ENCODE data around the gene KCNA2.
A peak's percentile ranks its signal among the peaks of the same experiment; 100 is the strongest.

KCNA2 gene

DNA sequence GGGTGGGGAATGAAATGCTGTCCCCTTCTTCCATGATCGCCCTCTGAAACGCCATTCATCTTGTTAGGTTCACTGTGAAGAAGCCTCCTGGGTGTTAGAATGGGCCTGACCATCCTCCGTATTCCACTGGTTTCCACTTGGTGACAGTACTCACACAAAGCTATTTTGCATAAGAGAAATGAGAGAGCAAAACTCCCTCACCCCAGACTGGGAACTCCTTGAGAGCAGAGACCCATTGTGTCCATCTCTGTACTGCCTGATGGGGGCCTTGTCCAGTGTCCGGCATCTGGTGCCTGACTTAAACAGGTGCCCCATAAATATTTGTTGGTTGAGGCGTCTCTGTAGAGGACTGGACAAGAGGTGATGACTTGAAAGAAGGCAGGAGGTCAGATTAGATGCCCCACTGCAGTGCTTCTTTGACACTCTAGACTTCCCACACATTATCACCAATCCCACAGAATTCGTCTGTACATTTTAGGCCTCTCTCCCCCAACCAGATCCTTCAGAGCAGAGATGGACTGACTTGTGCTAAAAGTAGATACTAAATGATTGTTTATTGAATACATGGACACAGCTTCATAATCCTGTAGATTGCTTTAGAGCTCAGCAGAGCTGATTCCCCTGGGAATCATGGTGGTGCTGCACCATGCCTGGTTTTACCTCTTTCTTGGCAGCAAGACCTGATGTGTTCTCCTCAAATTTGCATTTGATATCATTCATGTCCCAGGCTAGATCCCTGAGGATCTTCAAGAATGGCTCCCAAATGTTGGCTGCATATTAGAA, 22.4 kb upstream of the KCNA2 start:
- DNase-seq = no peak

- DNase-seq = no peak
Measured at GRCh38 chr1:110627764-110628163, 21.6 kb upstream of the KCNA2 start.

DNA sequence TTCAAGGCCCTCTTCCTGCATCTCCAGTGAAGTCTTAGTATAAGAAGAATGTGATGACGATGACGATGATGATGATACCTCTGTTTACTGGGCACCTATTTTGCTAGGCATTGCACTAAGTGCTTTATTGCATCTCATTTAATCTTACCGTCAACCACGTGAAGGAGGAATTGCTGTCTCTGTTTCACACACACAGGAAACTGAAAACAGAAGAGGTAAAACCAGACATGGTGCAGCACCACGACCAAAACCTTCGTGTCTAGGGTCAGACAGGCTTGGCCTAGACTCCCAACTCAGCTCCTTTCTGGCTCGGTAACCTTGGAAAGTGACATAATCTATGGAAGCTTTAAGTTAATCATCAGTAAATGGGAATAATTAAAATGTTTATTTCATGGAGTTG, 20.7 kb upstream of the KCNA2 start:
- no peak for DNase-seq

GRCh38 chr1:110620686-110621085, 14.5 kb upstream of the KCNA2 start:
- no peak for DNase-seq

- no peak for DNase-seq
Measured at GRCh38 chr1:110620250-110620615, 14.1 kb upstream of the KCNA2 start.

- peak; percentile 64 for DNase-seq
Measured at GRCh38 chr1:110619412-110620249, 13.5 kb upstream of the KCNA2 start.

DNA sequence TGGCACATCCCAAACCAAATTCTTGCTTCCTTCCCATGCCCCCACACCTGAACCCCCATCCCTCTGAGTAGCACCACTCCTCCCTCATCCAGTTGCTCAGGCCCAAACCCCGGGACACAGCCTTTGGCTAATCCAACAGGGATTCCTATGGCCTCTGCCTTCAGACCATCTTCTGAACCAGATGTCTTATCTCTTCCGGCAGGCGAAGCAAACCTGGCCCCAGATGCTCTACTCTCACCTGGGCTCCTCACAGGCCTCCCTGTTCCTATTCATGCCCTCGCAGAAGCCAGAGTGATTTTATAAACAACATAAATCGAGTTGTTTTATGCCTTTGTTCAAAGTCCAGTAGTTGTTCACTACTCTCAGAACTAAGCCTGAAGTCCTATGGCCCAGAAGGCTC, 12.5 kb upstream of the KCNA2 start:
- no peak for DNase-seq

- no peak for DNase-seq
Measured at GRCh38 chr1:110617589-110617988, 11.4 kb upstream of the KCNA2 start.

- no peak for DNase-seq
Measured at GRCh38 chr1:110617116-110617515, 11.0 kb upstream of the KCNA2 start.

GRCh38 chr1:110616587-110616986, 10.4 kb upstream of the KCNA2 start:
- DNase-seq = peak; percentile 71

DNA sequence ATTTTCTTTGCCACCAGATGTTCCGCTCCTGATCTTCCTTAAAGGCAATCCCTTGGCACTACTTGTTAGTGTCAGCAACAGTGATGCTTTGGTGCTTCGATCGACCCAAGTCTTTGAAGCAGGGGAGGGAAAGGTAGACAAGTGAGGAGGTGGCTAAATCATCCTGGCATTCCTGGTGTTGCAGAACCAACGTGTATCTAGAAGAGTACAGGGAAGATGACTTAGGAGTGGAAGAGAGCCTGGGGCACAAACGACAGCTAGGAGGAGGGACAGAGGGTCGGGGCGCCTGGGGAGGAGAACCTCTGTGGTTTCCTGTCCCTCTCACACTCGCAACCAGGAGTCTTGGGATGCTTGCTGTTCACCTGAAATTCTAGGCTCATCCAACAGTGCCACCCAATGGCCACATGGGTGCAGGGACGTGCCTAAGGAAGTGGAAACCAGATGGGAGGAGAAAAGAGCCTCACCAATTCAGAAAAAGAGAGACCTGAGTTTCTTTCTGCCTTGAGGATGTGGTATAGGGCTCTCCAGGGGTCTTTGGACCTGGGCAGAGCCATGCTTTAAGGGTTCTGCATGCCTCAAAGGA, 9.5 kb upstream of the KCNA2 start:
- peak; percentile 67 for DNase-seq

DNA sequence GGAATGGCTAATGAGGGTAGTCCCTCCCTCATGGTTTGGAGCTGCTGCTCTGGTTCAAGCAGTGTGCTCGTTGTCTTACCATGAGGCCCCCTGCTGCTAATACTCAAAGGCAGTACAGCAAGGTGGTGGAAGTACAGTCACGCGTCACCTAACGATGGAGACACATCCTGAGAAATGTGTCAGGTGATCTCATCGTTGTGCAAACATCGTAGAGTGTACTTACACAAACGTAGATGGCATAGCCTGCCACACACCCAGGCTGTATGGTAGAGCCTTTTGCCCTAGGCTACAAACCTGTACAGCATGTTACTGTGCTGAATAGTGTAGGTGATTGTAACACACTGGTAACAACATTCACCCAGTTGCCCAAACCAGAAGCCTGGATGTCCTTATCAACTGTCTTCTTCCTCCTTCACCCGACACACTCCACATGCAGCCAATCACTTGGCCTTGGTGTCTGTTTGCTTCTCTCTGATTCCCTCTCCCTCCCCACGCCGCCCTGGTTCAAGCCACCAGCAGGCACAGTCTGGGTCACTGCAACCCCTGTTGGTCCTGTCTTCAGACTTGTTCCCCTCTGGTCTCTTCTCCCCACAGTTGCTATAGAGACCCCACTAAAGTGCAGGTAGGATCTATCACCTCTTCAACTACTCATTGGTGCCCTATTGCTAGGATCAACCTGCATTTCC, 6.0 kb upstream of the KCNA2 start:
- peak; percentile 88 for DNase-seq

DNA sequence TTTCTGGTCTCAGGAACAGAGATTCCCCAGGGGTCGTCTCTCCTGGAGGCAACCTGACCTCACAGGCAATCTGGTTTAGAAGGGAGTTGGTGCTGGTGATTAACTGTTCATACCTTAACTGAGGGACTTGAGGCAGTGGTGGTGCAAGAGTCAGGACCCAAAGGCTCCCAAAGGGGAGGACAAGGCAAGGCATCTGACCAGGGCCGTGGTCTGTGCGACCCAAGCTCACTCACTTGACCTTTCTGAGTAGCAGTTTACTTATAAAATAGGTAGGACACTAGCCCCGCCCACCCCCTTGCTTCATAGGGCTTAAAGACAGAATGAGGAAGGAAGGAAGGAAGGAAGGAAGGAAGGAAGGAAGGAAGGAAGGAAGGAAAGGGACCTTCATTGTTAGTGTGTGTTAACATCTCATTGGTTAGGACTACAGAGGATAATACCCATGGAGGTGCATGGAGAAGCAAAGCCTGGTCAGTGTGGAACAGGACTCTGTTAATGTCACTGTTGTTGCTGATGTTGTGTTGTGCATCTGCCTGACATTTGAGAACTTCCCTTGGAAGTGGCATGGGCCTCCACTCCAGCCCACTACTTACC, 4.6 kb upstream of the KCNA2 start:
- no peak for DNase-seq

- no peak for DNase-seq
Measured at GRCh38 chr1:110610084-110610483, 3.9 kb upstream of the KCNA2 start.

GRCh38 chr1:110608247-110608646, 2.1 kb upstream of the KCNA2 start:
- no peak for DNase-seq

GRCh38 chr1:110607536-110608230, 1.5 kb upstream of the KCNA2 start:
- DNase-seq = no peak

GRCh38 chr1:110606657-110607535, 738 bp upstream of the KCNA2 start:
- no peak for DNase-seq

DNA sequence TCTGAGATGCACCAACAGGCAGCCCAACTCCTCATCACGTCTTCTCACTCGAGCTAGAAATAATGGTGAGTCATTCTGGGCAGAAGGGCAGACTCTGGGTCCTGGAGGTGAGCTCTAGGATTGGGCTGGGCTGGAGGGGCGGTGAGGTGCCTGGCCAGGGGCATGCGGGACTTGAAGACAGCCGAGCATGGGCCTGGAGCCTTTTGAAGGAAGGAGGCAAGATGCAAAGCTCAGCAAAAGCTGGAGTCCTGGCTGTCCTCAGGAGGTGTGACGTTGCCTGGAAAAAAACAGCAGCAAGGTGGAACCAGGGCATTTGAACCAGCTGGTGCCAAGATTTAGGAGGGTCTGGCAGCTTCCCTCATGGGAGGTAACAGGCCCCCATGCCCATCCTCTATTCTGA, 712 bp downstream of the KCNA2 start:
- no peak for DNase-seq

- no peak for DNase-seq
Measured at GRCh38 chr1:110604586-110605148, 1.5 kb downstream of the KCNA2 start.

- no peak for DNase-seq
Measured at GRCh38 chr1:110603058-110603457, 3.1 kb downstream of the KCNA2 start.

GRCh38 chr1:110602466-110602865, 3.7 kb downstream of the KCNA2 start:
- no peak for DNase-seq

All from NCI-H510A (cell line).